Esophagus squamous epithelium (tissue), 4 donors: ENCODE results near the gene CSF3R.

Experiments
- POLR2A ChIP-seq, 4 donors: fragments of 450-650 bp; IDR thresholded peaks; one replicate each; pipeline ENCODE4 v1.6.1; 2017; ENCODE audit warnings: antibody characterized with exemption in 4 of 4, mild to moderate bottlenecking in 4 of 4, moderate library complexity in 3 of 4
- TF ChIP-seq, protein P1 (sequence below), 6 experiments: fragments of 450-650 bp in 4 of 6; fragments of 200-600 bp in 2 of 6; sonication (generic) in 2 of 6; IDR thresholded peaks; one replicate each; pipeline ENCODE4 v1.5.1; 2016 to 2019; ENCODE audit warnings: antibody characterized with exemption in 6 of 6, mild to moderate bottlenecking in 4 of 6, moderate library complexity in 4 of 6

DNA sequence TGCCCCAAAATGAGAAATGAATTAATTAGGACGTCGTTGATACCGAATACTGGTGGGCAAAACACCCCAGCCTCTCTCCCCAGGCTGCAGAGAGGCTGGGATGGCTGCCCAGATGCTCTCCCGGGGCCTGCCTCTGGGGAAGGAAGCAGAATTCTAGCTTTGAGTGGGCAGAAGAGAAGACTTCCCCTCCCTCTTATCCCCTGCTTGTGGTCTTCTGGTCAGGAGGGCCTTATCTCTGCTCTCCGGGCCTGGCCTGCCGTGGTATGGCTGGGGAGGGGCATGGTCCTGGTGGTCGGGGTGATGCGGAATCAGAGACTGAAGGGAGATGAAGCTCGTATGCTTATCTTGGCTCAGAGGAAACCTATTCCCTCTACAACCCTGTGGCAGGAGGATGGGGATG is 9.8 kb upstream of the CSF3R start:
- TF ChIP-seq, protein P1, sequence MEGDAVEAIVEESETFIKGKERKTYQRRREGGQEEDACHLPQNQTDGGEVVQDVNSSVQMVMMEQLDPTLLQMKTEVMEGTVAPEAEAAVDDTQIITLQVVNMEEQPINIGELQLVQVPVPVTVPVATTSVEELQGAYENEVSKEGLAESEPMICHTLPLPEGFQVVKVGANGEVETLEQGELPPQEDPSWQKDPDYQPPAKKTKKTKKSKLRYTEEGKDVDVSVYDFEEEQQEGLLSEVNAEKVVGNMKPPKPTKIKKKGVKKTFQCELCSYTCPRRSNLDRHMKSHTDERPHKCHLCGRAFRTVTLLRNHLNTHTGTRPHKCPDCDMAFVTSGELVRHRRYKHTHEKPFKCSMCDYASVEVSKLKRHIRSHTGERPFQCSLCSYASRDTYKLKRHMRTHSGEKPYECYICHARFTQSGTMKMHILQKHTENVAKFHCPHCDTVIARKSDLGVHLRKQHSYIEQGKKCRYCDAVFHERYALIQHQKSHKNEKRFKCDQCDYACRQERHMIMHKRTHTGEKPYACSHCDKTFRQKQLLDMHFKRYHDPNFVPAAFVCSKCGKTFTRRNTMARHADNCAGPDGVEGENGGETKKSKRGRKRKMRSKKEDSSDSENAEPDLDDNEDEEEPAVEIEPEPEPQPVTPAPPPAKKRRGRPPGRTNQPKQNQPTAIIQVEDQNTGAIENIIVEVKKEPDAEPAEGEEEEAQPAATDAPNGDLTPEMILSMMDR (IDR thresholded peaks at IDR 0.05) = no peak
- no peak for TF ChIP-seq POLR2A (IDR thresholded peaks at IDR 0.05)
